Thyroid gland (tissue), 4 donors: Measurements from ENCODE around the gene ASPN. TPM values are rescaled to one million over a fixed set of nuclear protein-coding genes. Genes with fewer than 3 reads are reported as not detected.

ENCODE experiments used
- DNase-seq, 2 donors: peaks; one replicate each; pipeline ENCODE4 v3.0.0-alpha.2; 2019
- H3K27ac ChIP-seq, 3 donors: fragments of 200-600 bp; sonication (generic); 1 replicate in 2 of 3; 2 replicates in 1 of 3; pipeline ENCODE4 v1.5.1; 2016 to 2019; ENCODE audit warnings: mild to moderate bottlenecking in 1 of 3, moderate library complexity in 1 of 3
- H3K27me3 ChIP-seq: fragments of 200-600 bp; sonication (generic); one replicate; pipeline ENCODE4 v1.5.1; 2019
- H3K36me3 ChIP-seq, 2 donors: fragments of 200-600 bp; sonication (generic); one replicate each; pipeline ENCODE4 v1.5.1; 2016 to 2019
- H3K4me1 ChIP-seq, 2 donors: fragments of 200-600 bp; sonication (generic); one replicate each; pipeline ENCODE4 v1.5.1; 2017 to 2019
- H3K4me3 ChIP-seq, 3 donors: fragments of 200-600 bp; sonication (generic); replicated peaks in 1 of 3; 1 replicate in 2 of 3; 2 replicates in 1 of 3; pipeline ENCODE4 v1.5.1; 2016; ENCODE audit warnings: mild to moderate bottlenecking in 1 of 3
- H3K9me3 ChIP-seq: fragments of 200-600 bp; sonication (generic); one replicate; pipeline ENCODE4 v1.5.1; 2017
- CTCF ChIP-seq, 6 experiments: fragments of 200-600 bp in 3 of 6; fragments of 450-650 bp in 3 of 6; sonication (generic) in 3 of 6; IDR thresholded peaks; one replicate each; pipeline ENCODE4 v1.5.1; 2016 to 2019; ENCODE audit warnings: antibody characterized with exemption in 6 of 6, mild to moderate bottlenecking in 2 of 6, inconsistent platforms in 1 of 6, moderate library complexity in 1 of 6
- POLR2A ChIP-seq, 2 donors: fragments of 450-650 bp; IDR thresholded peaks; one replicate each; pipeline ENCODE4 v1.6.1; 2017; ENCODE audit warnings: antibody characterized with exemption in 2 of 2, mild to moderate bottlenecking in 2 of 2, moderate library complexity in 1 of 2
- WGBS, 2 donors: methylation state at CpG; one replicate each; pipeline ENCODE4 v1.1.5; 2017; 5-methylcytosine and 5-hydroxymethylcytosine counted together
- intact Hi-C: fragments of 100-400 bp; cut with DNase I; formaldehyde crosslinking; loops from one replicate; pipeline ENCODE4 v1.15.1; 2023
- total RNA-seq, 4 donors: library from RNA; depleted of rRNA; stranded (reverse); fragments of >200 nt; gene quantifications; one replicate each; pipeline ENCODE4 v1.2.3, GENCODE V29; 2016

The ASPN gene
- total RNA-seq, 4 donors from 2014 or later: 2.4 to 15.3 (median 7.4) TPM

GRCh38 chr9:92527291-92527828, 45.1 kb upstream of the ASPN start:
- WGBS, 2 donors: 97 to 100% methylated on average over 2 of the region's 2 CpGs
- no peak for DNase-seq
- Histone ChIP-seq H3K9me3 (no peaks in the 10 kb centered on the region), H3K4me3 (no peak overlapping the region), H3K36me3 (no peaks in the 10 kb centered on the region), H3K27me3 (no peaks in the 10 kb centered on the region), H3K4me1 (no peaks in the 10 kb centered on the region), H3K27ac (no peak overlapping the region)
- TF ChIP-seq POLR2A (IDR thresholded peaks at IDR 0.05) (no peak), CTCF (IDR thresholded peaks at IDR 0.05) (no peak)
- intact Hi-C loops: no loop called here

- no peaks in the 10 kb centered on the region for H3K9me3 ChIP-seq
- H3K4me3 ChIP-seq: no peak overlapping the region
- H3K4me1 ChIP-seq: no peaks in the 10 kb centered on the region
- intact Hi-C loops: no loop called here
- WGBS, 2 donors: 95 to 97% methylated on average over 5 of the region's 5 CpGs
- no peak for TF ChIP-seq POLR2A (IDR thresholded peaks at IDR 0.05)
- TF ChIP-seq CTCF (IDR thresholded peaks at IDR 0.05): no peak
- H3K27ac ChIP-seq: no peak overlapping the region
- no peaks in the 10 kb centered on the region for H3K36me3 ChIP-seq
- DNase-seq: no peak
- no peaks in the 10 kb centered on the region for H3K27me3 ChIP-seq
Observed at GRCh38 chr9:92525306-92525705, 43.0 kb upstream of the ASPN start.

GRCh38 chr9:92524881-92525280, 42.6 kb upstream of the ASPN start:
- 96 to 100% methylated on average over 1 of the region's 1 CpG for WGBS, 2 donors
- intact Hi-C loops: no loop called here
- H3K27ac ChIP-seq: no peak overlapping the region
- H3K4me1 ChIP-seq: no peaks in the 10 kb centered on the region
- H3K9me3 ChIP-seq: no peaks in the 10 kb centered on the region
- H3K36me3 ChIP-seq: no peaks in the 10 kb centered on the region
- H3K27me3 ChIP-seq: no peaks in the 10 kb centered on the region
- no peak for TF ChIP-seq CTCF (IDR thresholded peaks at IDR 0.05)
- no peak for TF ChIP-seq POLR2A (IDR thresholded peaks at IDR 0.05)
- H3K4me3 ChIP-seq: no peak overlapping the region
- no peak for DNase-seq

GRCh38 chr9:92522983-92523970, 41.0 kb upstream of the ASPN start:
- 89 to 91% methylated on average over 10 of the region's 10 CpGs for WGBS, 2 donors
- no peak overlapping the region for H3K27ac ChIP-seq
- no peak for DNase-seq
- intact Hi-C loops: no loop called here
- no peak for TF ChIP-seq POLR2A (IDR thresholded peaks at IDR 0.05)
- TF ChIP-seq CTCF (IDR thresholded peaks at IDR 0.05): no peak
- H3K4me1 ChIP-seq: no peaks in the 10 kb centered on the region
- H3K36me3 ChIP-seq: no peaks in the 10 kb centered on the region
- no peaks in the 10 kb centered on the region for H3K9me3 ChIP-seq
- H3K27me3 ChIP-seq: no peaks in the 10 kb centered on the region
- H3K4me3 ChIP-seq: no peak overlapping the region

GRCh38 chr9:92520837-92521236, 38.5 kb upstream of the ASPN start:
- WGBS, 2 donors: 94 to 96% methylated on average over 2 of the region's 2 CpGs
- TF ChIP-seq CTCF (IDR thresholded peaks at IDR 0.05) (no peak), POLR2A (IDR thresholded peaks at IDR 0.05) (no peak)
- no peak for DNase-seq

More at GRCh38 chr9:92520837-92521236, 38.5 kb upstream of the ASPN start:
- Histone ChIP-seq H3K36me3 (no peaks in the 10 kb centered on the region), H3K27me3 (no peaks in the 10 kb centered on the region), H3K4me1 (no peaks in the 10 kb centered on the region), H3K4me3 (no peak overlapping the region), H3K27ac (no peak overlapping the region), H3K9me3 (no peaks in the 10 kb centered on the region)
- intact Hi-C loops: no loop called here
